Measurements from ENCODE around the gene LRRFIP2.
"Not testable (repeated sequence)": the region's sequence is repeated elsewhere in the genome, so short reads cannot be mapped to it uniquely, and the experiment has no call there.

LRRFIP2 gene

GRCh38 chr3:37093481-37093880, 80.9 kb downstream of the LRRFIP2 start:
- H3K27me3 Mint-ChIP-seq: no peaks in the 10 kb centered on the region
- no peak overlapping the region for H3K4me3 Mint-ChIP-seq
- peaks cover 18% of the 10 kb centered on the region for H3K36me3 Mint-ChIP-seq
- H3K27ac Mint-ChIP-seq: peak overlapping the region; percentile 38
- H3K4me1 Mint-ChIP-seq: peaks cover 6% of the 10 kb centered on the region
- H3K9me3 Mint-ChIP-seq: no peaks in the 10 kb centered on the region

DNA sequence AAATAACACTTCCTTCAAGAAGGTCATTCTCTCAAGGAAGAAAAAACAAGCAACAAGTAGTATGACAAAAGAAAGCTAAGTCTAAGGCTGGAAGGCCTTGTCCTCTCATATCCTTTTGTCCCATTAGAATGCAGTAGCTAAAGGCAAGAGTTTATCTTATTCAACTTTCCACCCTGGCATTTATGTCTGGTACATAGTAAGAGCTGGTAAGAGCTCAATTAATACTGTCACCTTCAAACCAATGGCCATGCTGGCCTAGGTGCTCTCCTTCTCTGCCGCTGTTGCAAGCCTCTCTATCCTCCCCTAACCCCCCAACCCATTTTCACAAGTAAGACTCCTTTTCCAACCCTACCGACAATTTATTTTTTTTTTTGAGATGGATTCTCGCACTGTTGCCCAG, 81.9 kb downstream of the LRRFIP2 start:
- H3K27me3 Mint-ChIP-seq: no peaks in the 10 kb centered on the region
- H3K27ac Mint-ChIP-seq: peak overlapping the region; percentile 23
- peaks cover 4% of the 10 kb centered on the region for H3K4me1 Mint-ChIP-seq
- H3K4me3 Mint-ChIP-seq: no peak overlapping the region
- no peaks in the 10 kb centered on the region for H3K9me3 Mint-ChIP-seq
- peaks cover 18% of the 10 kb centered on the region for H3K36me3 Mint-ChIP-seq

- H3K27ac Mint-ChIP-seq: no peak overlapping the region
- H3K9me3 Mint-ChIP-seq: no peaks in the 10 kb centered on the region
- peaks cover 10% of the 10 kb centered on the region for H3K36me3 Mint-ChIP-seq
- no peaks in the 10 kb centered on the region for H3K27me3 Mint-ChIP-seq
- H3K4me3 Mint-ChIP-seq: no peak overlapping the region
- no peaks in the 10 kb centered on the region for H3K4me1 Mint-ChIP-seq
These were observed 86.5 kb downstream of the LRRFIP2 start for GRCh38 chr3:37087870-37088269.

DNA sequence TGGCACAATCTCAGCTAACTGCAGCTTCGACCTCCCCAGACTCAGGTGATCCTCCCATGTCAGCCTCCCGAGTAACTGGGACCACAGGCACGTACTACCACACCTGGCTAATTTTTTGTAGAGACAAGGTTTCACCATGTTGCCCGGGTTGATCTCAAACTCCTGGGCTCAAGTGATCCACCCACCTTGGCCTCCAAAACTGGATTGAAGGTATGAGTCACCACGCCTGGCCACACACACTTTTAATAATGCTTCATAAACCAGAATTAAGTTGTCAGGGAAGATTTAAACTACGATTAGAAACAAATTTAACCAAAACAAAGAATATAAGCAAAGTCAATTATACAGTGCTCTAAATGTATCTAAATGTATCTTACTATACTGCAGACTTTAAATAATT, 87.5 kb downstream of the LRRFIP2 start:
- H3K27me3 Mint-ChIP-seq: no peaks in the 10 kb centered on the region
- H3K4me1 Mint-ChIP-seq: no peaks in the 10 kb centered on the region
- peaks cover 9% of the 10 kb centered on the region for H3K36me3 Mint-ChIP-seq
- no peak overlapping the region for H3K27ac Mint-ChIP-seq
- no peak overlapping the region for H3K4me3 Mint-ChIP-seq
- H3K9me3 Mint-ChIP-seq: no peaks in the 10 kb centered on the region

DNA sequence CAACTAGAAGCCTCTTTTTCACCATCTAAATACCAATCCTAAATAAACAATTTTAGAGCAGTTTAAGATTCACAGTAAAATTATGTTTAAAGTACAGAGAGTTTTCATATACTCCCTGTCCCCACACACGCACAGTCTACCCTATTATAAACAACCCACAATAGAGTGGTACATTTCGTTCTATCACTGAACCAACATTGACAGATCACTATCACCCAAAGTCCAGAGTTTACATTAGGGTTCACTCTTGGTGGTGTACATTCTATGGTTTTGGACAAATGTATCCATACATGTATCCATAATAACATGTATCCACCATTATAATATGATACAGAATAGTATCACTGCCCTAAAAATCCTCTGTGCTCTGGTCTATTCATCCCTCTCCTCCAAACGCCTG, 92.1 kb downstream of the LRRFIP2 start:
- Mint-ChIP-seq H3K9me3 (no peaks in the 10 kb centered on the region), H3K4me1 (no peaks in the 10 kb centered on the region), H3K27me3 (no peaks in the 10 kb centered on the region), H3K36me3 (peaks cover 11% of the 10 kb centered on the region), H3K4me3 (no peak overlapping the region), H3K27ac (no peak overlapping the region)

DNA sequence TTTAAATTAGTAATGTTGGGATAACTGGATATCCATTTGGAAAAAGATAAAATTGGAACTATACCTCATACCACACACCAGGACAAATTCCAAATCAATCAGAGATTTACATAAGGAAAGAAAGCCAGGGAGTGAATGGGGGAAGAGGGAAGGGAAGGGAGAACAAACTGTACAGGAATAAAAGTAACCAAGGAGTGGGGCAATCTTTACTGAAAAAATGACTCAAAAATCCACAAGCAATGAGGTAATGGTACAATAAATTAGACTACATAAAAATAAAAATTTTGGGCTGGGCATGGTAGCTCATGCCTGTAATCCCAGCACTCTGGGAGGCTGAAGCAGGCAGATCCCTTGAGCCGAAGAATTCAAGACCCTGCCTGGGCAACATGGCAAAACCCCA, 98.4 kb downstream of the LRRFIP2 start:
- no peak overlapping the region for H3K27ac Mint-ChIP-seq
- H3K4me3 Mint-ChIP-seq: no peak overlapping the region
- no peaks in the 10 kb centered on the region for H3K27me3 Mint-ChIP-seq
- peaks cover 25% of the 10 kb centered on the region for H3K36me3 Mint-ChIP-seq
- no peaks in the 10 kb centered on the region for H3K9me3 Mint-ChIP-seq
- H3K4me1 Mint-ChIP-seq: peaks cover 9% of the 10 kb centered on the region

GRCh38 chr3:37074178-37074577, 100.2 kb downstream of the LRRFIP2 start:
- Mint-ChIP-seq H3K36me3 (peaks cover 26% of the 10 kb centered on the region), H3K9me3 (no peaks in the 10 kb centered on the region), H3K27ac (no peak overlapping the region), H3K4me3 (no peak overlapping the region), H3K27me3 (no peaks in the 10 kb centered on the region), H3K4me1 (peaks cover 9% of the 10 kb centered on the region)

- H3K4me3 Mint-ChIP-seq: no peak overlapping the region
- H3K27me3 Mint-ChIP-seq: no peaks in the 10 kb centered on the region
- H3K4me1 Mint-ChIP-seq: peaks cover 9% of the 10 kb centered on the region
- no peak overlapping the region for H3K27ac Mint-ChIP-seq
- peaks cover 24% of the 10 kb centered on the region for H3K36me3 Mint-ChIP-seq
- H3K9me3 Mint-ChIP-seq: no peaks in the 10 kb centered on the region
These were observed 101.5 kb downstream of the LRRFIP2 start for GRCh38 chr3:37072892-37073291.

DNA sequence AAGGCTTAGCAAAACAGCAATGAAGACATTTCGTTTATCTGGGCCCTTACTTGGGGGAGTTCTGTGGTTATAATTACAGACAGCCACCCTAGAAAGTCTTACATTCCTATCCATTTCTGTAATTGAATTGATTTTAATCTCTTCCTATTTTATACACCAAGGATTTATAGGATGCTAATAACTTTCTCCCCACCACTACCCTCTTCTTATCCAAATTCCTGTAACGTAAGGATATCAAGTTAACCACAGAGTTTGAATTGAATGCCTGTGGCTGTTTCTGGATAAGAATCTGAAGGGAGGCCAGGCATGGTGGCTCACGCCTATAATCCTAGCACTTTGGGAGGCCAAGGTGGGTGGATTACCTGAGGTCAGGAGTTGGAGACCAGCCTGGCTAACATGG, 102.5 kb downstream of the LRRFIP2 start:
- H3K9me3 Mint-ChIP-seq: no peaks in the 10 kb centered on the region
- no peak overlapping the region for H3K27ac Mint-ChIP-seq
- H3K4me3 Mint-ChIP-seq: no peak overlapping the region
- H3K4me1 Mint-ChIP-seq: peaks cover 9% of the 10 kb centered on the region
- H3K27me3 Mint-ChIP-seq: no peaks in the 10 kb centered on the region
- H3K36me3 Mint-ChIP-seq: peaks cover 22% of the 10 kb centered on the region

GRCh38 chr3:37068031-37068430, 106.4 kb downstream of the LRRFIP2 start:
- peaks cover 15% of the 10 kb centered on the region for H3K36me3 Mint-ChIP-seq
- H3K27ac Mint-ChIP-seq: no peak overlapping the region
- H3K4me3 Mint-ChIP-seq: no peak overlapping the region
- no peaks in the 10 kb centered on the region for H3K27me3 Mint-ChIP-seq
- H3K9me3 Mint-ChIP-seq: no peaks in the 10 kb centered on the region
- peaks cover 6% of the 10 kb centered on the region for H3K4me1 Mint-ChIP-seq

DNA sequence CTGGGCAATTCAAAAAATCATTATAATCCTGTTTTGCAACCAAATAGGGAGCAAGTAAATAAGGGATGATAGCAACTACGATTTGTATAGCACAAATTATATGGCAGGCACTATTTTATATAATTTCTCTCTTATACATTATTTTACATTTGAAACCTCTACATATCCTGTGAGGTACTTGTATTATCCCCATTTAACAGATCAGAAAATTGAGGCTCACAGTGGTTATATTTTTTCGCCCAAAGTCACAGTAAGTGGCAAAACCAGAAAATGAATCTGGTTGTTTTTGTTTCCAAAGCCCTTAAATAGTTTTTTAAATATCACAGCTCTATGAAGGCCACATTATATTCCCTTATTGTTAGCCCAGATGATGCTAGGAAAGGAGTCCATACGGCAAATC, 106.8 kb downstream of the LRRFIP2 start:
- Mint-ChIP-seq H3K4me3 (no peak overlapping the region), H3K36me3 (peaks cover 15% of the 10 kb centered on the region), H3K27ac (no peak overlapping the region), H3K9me3 (no peaks in the 10 kb centered on the region), H3K4me1 (peaks cover 1% of the 10 kb centered on the region), H3K27me3 (no peaks in the 10 kb centered on the region)

DNA sequence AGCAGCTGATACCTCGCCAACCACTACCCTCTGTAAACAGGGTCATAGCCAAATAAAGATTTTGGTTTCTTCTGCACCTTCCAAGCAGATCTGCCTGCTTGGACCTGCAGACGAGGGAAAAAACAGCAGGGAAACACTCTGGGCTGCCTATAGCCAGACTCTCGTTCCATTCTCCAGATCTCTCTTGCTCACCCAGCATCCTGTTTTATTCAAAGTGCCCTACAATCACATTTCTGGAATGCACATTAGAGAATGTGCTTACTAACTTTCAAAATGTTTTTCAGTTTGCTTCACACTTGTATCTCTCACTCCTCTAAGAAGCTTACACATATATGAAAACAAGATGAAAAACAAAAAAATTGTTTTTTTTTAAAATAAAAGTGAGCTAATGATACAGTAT, 109.6 kb downstream of the LRRFIP2 start:
- peaks cover 17% of the 10 kb centered on the region for H3K36me3 Mint-ChIP-seq
- H3K27me3 Mint-ChIP-seq: no peaks in the 10 kb centered on the region
- H3K9me3 Mint-ChIP-seq: no peaks in the 10 kb centered on the region
- H3K27ac Mint-ChIP-seq: no peak overlapping the region
- H3K4me3 Mint-ChIP-seq: no peak overlapping the region
- no peaks in the 10 kb centered on the region for H3K4me1 Mint-ChIP-seq

DNA sequence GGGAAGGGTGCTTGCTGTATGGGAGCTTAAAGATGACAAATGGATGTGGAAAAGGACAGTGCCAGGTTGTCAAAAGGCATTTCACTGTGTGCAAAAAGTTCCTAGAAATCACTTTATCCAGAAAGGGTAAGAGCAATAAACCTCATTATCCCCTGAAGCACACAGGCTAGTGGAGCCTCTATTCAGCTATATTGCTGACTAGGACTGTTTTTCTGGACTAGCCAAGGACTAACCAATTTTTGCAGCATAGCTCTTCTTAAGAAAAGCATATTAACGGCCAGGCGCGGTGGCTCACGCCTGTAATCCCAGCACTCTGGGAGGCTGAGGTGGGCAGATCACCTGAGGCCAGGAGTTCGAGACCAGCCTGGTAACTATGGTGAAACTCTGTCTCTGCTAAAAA, 116.3 kb downstream of the LRRFIP2 start:
- Mint-ChIP-seq H3K4me3 (no peak overlapping the region), H3K9me3 (no peaks in the 10 kb centered on the region), H3K27ac (no peak overlapping the region), H3K36me3 (peaks cover 22% of the 10 kb centered on the region), H3K4me1 (peaks cover 18% of the 10 kb centered on the region), H3K27me3 (no peaks in the 10 kb centered on the region)

DNA sequence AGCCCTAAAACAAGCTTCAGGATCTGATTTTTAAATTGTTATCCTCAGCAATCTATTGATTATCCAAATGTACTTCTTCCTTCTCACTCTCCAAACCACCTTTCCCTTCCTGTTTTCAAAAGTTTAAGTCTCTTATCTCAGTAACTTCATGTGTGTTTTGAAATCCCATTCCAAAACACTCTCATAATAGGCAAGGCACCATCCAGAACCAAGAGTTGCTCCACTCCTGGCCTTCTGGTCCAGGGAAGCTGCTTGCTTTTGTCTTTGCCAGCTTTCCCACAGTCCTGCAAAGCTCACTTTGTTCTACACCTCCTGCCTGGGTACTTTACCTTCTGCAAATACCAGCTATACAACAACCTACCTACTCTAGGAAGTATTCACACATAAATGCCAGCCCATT, 117.6 kb downstream of the LRRFIP2 start:
- Mint-ChIP-seq H3K9me3 (no peaks in the 10 kb centered on the region), H3K27ac (peak overlapping the region; percentile 88), H3K4me1 (peaks cover 18% of the 10 kb centered on the region), H3K4me3 (no peak overlapping the region), H3K36me3 (peaks cover 15% of the 10 kb centered on the region), H3K27me3 (no peaks in the 10 kb centered on the region)

DNA sequence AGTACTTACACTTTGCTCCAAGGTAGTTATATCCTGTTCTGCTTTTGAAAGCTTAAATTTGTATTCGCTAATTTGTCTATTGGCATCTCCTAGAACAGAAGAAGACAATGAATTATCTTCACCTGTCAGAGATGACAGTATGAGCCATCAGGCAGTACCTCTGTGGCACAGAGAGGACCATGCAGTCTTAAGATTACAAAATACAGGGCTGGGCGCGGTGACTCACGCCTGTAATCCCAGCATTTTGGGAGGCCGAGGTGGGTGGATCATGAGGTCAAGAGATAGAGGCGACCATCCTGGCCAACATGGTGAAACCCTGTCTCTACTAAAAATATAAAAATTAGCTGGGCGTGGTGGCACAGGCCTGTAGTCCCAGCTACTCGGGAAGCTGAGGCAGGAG, 119.3 kb downstream of the LRRFIP2 start:
- not testable (repeated sequence) for H3K4me3 Mint-ChIP-seq, H3K9me3 Mint-ChIP-seq, H3K27me3 Mint-ChIP-seq
- H3K36me3 Mint-ChIP-seq: peaks cover 15% of the 10 kb centered on the region
- peaks cover 18% of the 10 kb centered on the region for H3K4me1 Mint-ChIP-seq
- peak overlapping the region; percentile 98 for H3K27ac Mint-ChIP-seq

- Mint-ChIP-seq H3K9me3 (no peaks in the 10 kb centered on the region), H3K4me3 (peak overlapping the region; percentile 33), H3K27me3 (no peaks in the 10 kb centered on the region), H3K36me3 (peaks cover 15% of the 10 kb centered on the region), H3K4me1 (peaks cover 18% of the 10 kb centered on the region), H3K27ac (peak overlapping the region; percentile 98)
These were observed 120.0 kb downstream of the LRRFIP2 start for GRCh38 chr3:37054370-37054769.

GRCh38 chr3:37053753-37054152, 120.6 kb downstream of the LRRFIP2 start:
- no peak overlapping the region for H3K4me3 Mint-ChIP-seq
- peaks cover 18% of the 10 kb centered on the region for H3K4me1 Mint-ChIP-seq
- no peaks in the 10 kb centered on the region for H3K27me3 Mint-ChIP-seq
- peaks cover 18% of the 10 kb centered on the region for H3K36me3 Mint-ChIP-seq
- no peaks in the 10 kb centered on the region for H3K9me3 Mint-ChIP-seq
- peak overlapping the region; percentile 98 for H3K27ac Mint-ChIP-seq
